Measurements from ENCODE around the gene TMEM161B.

DNA sequence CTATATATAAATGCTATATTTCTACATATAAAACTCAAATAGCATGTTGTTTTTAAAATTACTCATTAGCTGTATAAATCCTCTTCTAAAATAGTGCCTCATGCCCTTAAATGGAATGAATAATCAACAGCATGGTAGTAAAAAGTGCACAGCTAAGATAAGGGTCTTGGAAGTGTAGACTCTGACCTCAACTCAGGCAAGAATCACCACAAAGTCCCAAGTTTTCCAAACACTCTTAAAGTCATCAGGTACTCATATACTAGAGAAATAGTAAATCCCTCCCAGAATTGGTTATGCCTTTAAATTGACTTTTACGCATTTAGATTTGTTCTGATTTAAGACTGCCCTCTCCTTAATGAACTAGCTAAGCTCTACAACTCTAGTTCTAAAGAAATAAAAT lies 113.8 kb downstream of the TMEM161B start:
- TF ChIP-seq, protein P1, sequence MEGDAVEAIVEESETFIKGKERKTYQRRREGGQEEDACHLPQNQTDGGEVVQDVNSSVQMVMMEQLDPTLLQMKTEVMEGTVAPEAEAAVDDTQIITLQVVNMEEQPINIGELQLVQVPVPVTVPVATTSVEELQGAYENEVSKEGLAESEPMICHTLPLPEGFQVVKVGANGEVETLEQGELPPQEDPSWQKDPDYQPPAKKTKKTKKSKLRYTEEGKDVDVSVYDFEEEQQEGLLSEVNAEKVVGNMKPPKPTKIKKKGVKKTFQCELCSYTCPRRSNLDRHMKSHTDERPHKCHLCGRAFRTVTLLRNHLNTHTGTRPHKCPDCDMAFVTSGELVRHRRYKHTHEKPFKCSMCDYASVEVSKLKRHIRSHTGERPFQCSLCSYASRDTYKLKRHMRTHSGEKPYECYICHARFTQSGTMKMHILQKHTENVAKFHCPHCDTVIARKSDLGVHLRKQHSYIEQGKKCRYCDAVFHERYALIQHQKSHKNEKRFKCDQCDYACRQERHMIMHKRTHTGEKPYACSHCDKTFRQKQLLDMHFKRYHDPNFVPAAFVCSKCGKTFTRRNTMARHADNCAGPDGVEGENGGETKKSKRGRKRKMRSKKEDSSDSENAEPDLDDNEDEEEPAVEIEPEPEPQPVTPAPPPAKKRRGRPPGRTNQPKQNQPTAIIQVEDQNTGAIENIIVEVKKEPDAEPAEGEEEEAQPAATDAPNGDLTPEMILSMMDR (IDR thresholded peaks at IDR 0.05; ENCODE audit: low read depth, low read length) = no peak
- TF ChIP-seq POLR2A (IDR thresholded peaks at IDR 0.05; ENCODE audit: extremely low read depth, insufficient read length) = no peak
- no peak for TF ChIP-seq MYC (IDR thresholded peaks at IDR 0.05; ENCODE audit: low read depth, low read length)
- no peak for TF ChIP-seq MAX (IDR thresholded peaks at IDR 0.05; ENCODE audit: low read depth, low read length)
